ENCODE results near the gene CACNB2.

GRCh38 chr10:18469125-18469524, 328.9 kb downstream of the CACNB2 start:
- TF ChIP-seq EZH2 (IDR thresholded peaks at IDR 0.05; ENCODE audit: borderline replicate concordance, low read length) = no peak
- no peak for TF ChIP-seq CTCF (conservative IDR thresholded peaks at IDR 0.05 in 1 of 2, IDR thresholded peaks at IDR 0.05 in 1 of 2; ENCODE audit: extremely low read depth in 1 of 2, insufficient read depth in 1 of 2, low read depth in 1 of 2, low read length in 2 of 2)
